Measurements from ENCODE around the gene NPHS1. TPM values are rescaled to one million over a fixed set of nuclear protein-coding genes. Genes with fewer than 3 reads are reported as not detected.

The NPHS1 gene
- total and polyA plus RNA-seq, 5 donors from 2014 or later: not detected

DNA sequence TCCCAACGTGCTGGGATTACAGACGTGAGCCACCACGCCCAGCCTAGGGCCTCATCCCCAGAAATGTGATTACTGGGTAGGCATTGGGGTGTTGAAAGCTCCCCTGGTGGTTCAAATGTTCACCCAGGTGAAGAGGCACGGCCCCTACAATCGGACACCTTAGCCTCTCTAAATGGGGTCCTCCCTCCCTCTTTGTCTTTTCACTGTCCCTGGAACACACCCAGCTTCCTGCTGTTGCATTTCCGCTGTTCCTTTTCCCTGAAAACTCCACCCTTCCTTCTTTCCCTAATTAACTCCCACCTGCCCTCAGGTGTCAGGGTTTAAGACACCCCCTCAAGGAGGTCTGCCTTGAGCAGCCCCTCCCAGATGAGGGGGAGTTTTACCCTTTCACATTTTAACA lies 36.0 kb downstream of the NPHS1 start:
- no peak overlapping the region for H3K4me3 Mint-ChIP-seq
- H3K36me3 Mint-ChIP-seq: no peaks in the 10 kb centered on the region
- no peak overlapping the region for H3K27ac Mint-ChIP-seq
- H3K27me3 Mint-ChIP-seq: peaks cover 19% of the 10 kb centered on the region
- ATAC-seq (ENCODE audit: low read depth in 2 of 2) (no peak), DNase-seq (no peak)
- H3K36me3 ChIP-seq (ENCODE audit: control insufficient read depth, insufficient read depth, low read length): no peaks in the 10 kb centered on the region
- H3K4me3 ChIP-seq (ENCODE audit: low read depth, low read length): no peak overlapping the region
- no peaks in the 10 kb centered on the region for H3K27me3 ChIP-seq (ENCODE audit: control insufficient read depth, insufficient read depth, low read length)
- H3K27ac ChIP-seq (ENCODE audit: insufficient read depth, low read length, poor library complexity, severe bottlenecking): no peak overlapping the region
- H3K9me3 Mint-ChIP-seq: peaks cover 0 to 3% (median 0%) of the 10 kb centered on the region in 7 donors
- H3K4me1 ChIP-seq (ENCODE audit: control insufficient read depth, insufficient read depth, low read length, poor library complexity, severe bottlenecking): no peaks in the 10 kb centered on the region
- no peaks in the 10 kb centered on the region for H3K9me3 ChIP-seq (ENCODE audit: control insufficient read depth in 2 of 2, low read length in 2 of 2)
- no peaks in the 10 kb centered on the region for H3K4me1 Mint-ChIP-seq

DNA sequence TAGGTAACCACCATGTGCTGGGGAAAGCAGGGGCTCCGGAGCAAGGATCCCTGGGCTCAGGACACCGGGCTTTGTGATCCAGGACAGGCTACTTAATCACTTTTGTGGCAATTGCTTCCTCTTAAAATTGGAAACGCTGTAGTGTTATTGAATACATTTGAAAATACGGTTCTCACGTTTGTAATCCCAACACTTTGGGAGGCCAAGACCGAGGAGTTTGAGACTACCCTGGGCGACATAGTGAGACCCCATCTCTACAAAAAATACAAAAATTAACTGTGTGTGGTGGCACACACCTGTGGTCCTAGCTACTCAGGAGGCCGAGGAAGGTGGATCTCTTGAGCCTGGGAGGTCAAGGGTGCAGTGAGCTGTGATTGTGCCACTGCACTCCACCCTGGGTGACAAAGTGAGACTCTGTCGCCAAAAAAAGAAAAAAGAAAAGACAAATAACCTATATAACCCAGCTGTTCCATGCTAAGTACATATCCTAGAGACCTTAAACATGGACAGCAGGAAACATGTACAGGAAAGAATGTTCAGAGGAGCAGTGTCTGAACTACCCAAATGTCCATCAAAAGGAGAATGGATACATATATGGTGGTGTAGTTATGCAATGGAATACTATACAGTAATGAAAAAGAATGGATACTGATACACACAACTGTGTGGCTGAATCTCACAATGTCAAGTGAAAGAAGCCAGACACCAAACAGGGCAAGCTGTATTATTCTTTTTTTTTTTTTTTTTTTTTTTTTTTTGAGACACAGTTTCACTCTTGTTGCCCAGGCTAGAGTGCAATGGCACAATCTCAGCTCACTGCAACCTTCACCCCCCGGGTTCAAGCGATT lies 39.0 kb downstream of the NPHS1 start:
- H3K36me3 Mint-ChIP-seq: no peaks in the 10 kb centered on the region
- H3K36me3 ChIP-seq (ENCODE audit: control insufficient read depth, insufficient read depth, low read length): no peaks in the 10 kb centered on the region
- no peaks in the 10 kb centered on the region for H3K27me3 ChIP-seq (ENCODE audit: control insufficient read depth, insufficient read depth, low read length)
- no peaks in the 10 kb centered on the region for H3K4me1 ChIP-seq (ENCODE audit: control insufficient read depth, insufficient read depth, low read length, poor library complexity, severe bottlenecking)
- H3K4me3 Mint-ChIP-seq: no peak overlapping the region
- H3K27me3 Mint-ChIP-seq: peaks cover 16% of the 10 kb centered on the region
- DNase-seq (no peak), ATAC-seq (ENCODE audit: low read depth in 2 of 2) (no peak)
- H3K9me3 Mint-ChIP-seq: peaks cover 0 to 2% (median 0%) of the 10 kb centered on the region in 7 donors
- no peaks in the 10 kb centered on the region for H3K4me1 Mint-ChIP-seq
- no peak overlapping the region for H3K27ac ChIP-seq (ENCODE audit: insufficient read depth, low read length, poor library complexity, severe bottlenecking)
- H3K4me3 ChIP-seq (ENCODE audit: low read depth, low read length): no peak overlapping the region
- H3K9me3 ChIP-seq (ENCODE audit: control insufficient read depth in 2 of 2, low read length in 2 of 2): no peaks in the 10 kb centered on the region
- H3K27ac Mint-ChIP-seq: no peak overlapping the region

DNA sequence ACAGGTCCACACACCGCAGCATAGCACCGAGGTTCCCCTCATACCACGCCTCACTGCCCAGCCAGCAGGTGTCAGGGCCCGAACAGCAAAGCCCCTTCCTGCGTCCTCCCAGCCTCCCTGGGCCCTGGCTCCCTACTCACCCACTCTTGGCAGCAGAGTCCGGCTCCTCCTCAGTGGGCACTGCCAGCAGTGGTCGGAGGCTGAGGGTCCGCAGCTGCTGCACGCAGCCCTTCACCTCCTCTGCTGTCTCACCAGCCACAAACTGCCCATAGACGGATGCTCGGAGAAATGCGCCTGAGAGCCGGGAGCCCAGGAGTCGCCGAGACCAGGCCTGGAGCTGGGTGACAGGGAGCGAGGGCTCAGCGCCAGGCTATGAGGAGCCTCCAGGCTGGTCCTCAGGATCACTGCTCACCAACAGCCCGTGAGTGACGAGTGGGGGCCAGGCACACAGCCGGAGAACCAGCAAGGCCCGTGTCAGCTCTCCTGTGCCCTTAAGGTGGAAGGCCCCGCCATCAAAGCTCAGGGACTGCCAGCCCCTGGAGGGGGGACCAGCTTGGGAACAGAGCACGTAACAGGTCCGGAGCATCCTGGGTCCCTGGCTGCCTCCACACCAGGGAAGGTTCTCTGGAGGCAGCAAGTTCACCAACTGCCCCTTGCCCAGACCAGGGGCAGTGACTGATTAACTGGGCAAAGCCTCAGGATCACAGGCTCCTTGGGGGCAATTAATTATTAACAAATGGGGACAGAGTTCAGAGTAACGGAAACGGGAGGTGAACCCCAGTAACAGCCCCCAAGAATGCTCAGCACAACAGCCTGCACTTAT lies 39.9 kb downstream of the NPHS1 start, which contains the start of gene PRODH2:
Gene PRODH2, minus strand, starts transcription at position 626 of the 823 bp plus-strand sequence. Its CDS starts 40 bp downstream, at position 586.
- Mint-ChIP-seq H3K4me1 (no peaks in the 10 kb centered on the region), H3K4me3 (no peak within 1 kb of the TSS), H3K27ac (no peak within 1 kb of the TSS), H3K36me3 (no peaks in the 10 kb centered on the region), H3K27me3 (peaks cover 15% of the 10 kb centered on the region), H3K9me3 (peaks cover 0 to 2% (median 0%) of the 10 kb centered on the region in 7 donors)
- Histone ChIP-seq H3K27me3 (ENCODE audit: control insufficient read depth, insufficient read depth, low read length) (no peaks in the 10 kb centered on the region), H3K4me1 (ENCODE audit: control insufficient read depth, insufficient read depth, low read length, poor library complexity, severe bottlenecking) (no peaks in the 10 kb centered on the region), H3K36me3 (ENCODE audit: control insufficient read depth, insufficient read depth, low read length) (no peaks in the 10 kb centered on the region), H3K9me3 (ENCODE audit: control insufficient read depth in 2 of 2, low read length in 2 of 2) (no peaks in the 10 kb centered on the region), H3K4me3 (ENCODE audit: low read depth, low read length) (no peak within 1 kb of the TSS), H3K27ac (ENCODE audit: insufficient read depth, low read length, poor library complexity, severe bottlenecking) (no peak within 1 kb of the TSS)
- DNase-seq (no peak), ATAC-seq (ENCODE audit: low read depth in 2 of 2) (no peak)

DNA sequence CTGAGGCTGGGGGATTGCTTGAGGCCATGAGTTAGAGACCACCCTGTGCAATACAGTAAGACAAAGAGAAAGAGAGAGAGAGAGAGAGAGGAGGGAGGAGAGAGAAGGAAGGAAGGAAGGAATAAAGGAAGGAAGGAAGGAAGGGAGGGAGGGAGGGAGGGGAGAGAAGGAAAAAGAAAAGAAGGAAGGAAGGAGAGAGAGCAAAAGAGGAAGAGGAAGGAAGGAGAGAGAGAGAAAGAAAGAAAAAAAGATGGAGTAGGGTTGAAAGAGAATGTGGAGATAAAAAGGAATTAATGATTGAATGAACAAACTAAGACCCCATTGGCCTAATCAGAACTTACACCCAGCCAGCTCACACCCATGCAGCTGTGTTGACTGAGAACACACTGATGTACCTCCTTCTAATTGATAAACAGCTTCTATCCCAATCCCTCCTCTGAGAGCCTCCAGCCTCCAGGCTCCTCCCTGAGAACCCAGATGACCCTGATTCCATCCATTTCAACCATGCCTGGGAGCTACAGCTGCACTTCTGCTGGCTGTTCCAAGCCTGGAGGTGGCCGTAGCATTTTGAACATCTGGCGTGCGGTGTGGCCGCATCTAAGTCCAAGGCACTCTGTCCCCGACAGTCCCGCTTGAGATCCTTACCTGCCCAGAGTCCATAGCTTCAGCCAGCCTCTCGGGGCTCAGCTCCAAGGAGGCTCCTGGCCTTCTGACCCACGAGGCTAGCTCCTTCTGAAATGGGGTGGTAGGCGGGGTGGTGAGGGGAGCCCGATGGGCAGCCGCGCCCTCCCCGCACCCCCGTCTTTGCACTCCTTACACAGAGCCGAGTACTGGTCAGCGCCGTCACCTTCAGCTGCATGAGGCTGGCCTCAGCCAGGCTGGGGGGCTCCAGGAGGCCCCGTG lies 40.7 kb downstream of the NPHS1 start:
- no peak overlapping the region for H3K4me3 Mint-ChIP-seq

DNA sequence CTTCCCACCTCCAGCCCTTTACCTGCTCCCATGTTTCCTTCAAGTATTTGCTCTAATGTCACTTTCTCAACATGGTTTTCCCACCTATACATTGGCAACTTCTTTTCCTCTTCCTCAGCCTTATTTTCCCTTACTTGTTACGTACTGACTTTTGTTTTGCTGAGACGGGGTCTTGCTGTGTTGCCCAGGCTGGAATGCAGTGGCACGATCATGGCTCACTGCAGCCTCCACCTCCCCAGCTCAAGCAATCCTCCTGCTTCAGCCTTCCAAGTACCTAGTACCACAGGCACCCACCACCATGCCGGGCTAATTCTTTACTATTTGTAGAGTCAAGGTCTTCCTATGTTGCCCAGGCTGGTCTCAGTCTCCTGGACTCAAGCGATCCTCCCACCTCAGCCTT lies 44.7 kb downstream of the NPHS1 start:
- Histone ChIP-seq H3K4me1 (ENCODE audit: control insufficient read depth, insufficient read depth, low read length, poor library complexity, severe bottlenecking) (no peaks in the 10 kb centered on the region), H3K36me3 (ENCODE audit: control insufficient read depth, insufficient read depth, low read length) (no peaks in the 10 kb centered on the region), H3K4me3 (ENCODE audit: low read depth, low read length) (no peak overlapping the region), H3K27me3 (ENCODE audit: control insufficient read depth, insufficient read depth, low read length) (no peaks in the 10 kb centered on the region), H3K27ac (ENCODE audit: insufficient read depth, low read length, poor library complexity, severe bottlenecking) (no peak overlapping the region), H3K9me3 (ENCODE audit: control insufficient read depth in 2 of 2, low read length in 2 of 2) (no peaks in the 10 kb centered on the region)
- Mint-ChIP-seq H3K27ac (no peak overlapping the region), H3K4me3 (no peak overlapping the region), H3K27me3 (peaks cover 11% of the 10 kb centered on the region), H3K9me3 (no peaks in the 10 kb centered on the region), H3K4me1 (peaks cover 0 to 5% (median 0%) of the 10 kb centered on the region in 4 donors), H3K36me3 (no peaks in the 10 kb centered on the region)
- DNase-seq (no peak), ATAC-seq (ENCODE audit: low read depth in 2 of 2) (no peak)

More for the DNA sequence above, 40.7 kb downstream of the NPHS1 start:
- H3K4me1 ChIP-seq (ENCODE audit: control insufficient read depth, insufficient read depth, low read length, poor library complexity, severe bottlenecking): no peaks in the 10 kb centered on the region
- no peaks in the 10 kb centered on the region for H3K4me1 Mint-ChIP-seq
- no peaks in the 10 kb centered on the region for H3K27me3 ChIP-seq (ENCODE audit: control insufficient read depth, insufficient read depth, low read length)
- no peaks in the 10 kb centered on the region for H3K9me3 ChIP-seq (ENCODE audit: control insufficient read depth in 2 of 2, low read length in 2 of 2)
- no peaks in the 10 kb centered on the region for H3K36me3 ChIP-seq (ENCODE audit: control insufficient read depth, insufficient read depth, low read length)
- no peak overlapping the region for H3K27ac ChIP-seq (ENCODE audit: insufficient read depth, low read length, poor library complexity, severe bottlenecking)
- H3K36me3 Mint-ChIP-seq: no peaks in the 10 kb centered on the region
- H3K9me3 Mint-ChIP-seq: peaks cover 0 to 2% (median 0%) of the 10 kb centered on the region in 7 donors
- no peak overlapping the region for H3K4me3 ChIP-seq (ENCODE audit: low read depth, low read length)
- ATAC-seq (ENCODE audit: low read depth in 2 of 2) (no peak), DNase-seq (no peak)
- peaks cover 15% of the 10 kb centered on the region for H3K27me3 Mint-ChIP-seq
- peak overlapping the region in 1 of 3 donors; percentile 66 for H3K27ac Mint-ChIP-seq

GRCh38 chr19:35806597-35806996 lies 45.7 kb downstream of the NPHS1 start:
- H3K9me3 Mint-ChIP-seq: no peaks in the 10 kb centered on the region
- Histone ChIP-seq H3K27ac (ENCODE audit: insufficient read depth, low read length, poor library complexity, severe bottlenecking) (no peak overlapping the region), H3K9me3 (ENCODE audit: control insufficient read depth in 2 of 2, low read length in 2 of 2) (no peaks in the 10 kb centered on the region), H3K27me3 (ENCODE audit: control insufficient read depth, insufficient read depth, low read length) (no peaks in the 10 kb centered on the region), H3K4me3 (ENCODE audit: low read depth, low read length) (no peak overlapping the region), H3K4me1 (ENCODE audit: control insufficient read depth, insufficient read depth, low read length, poor library complexity, severe bottlenecking) (no peaks in the 10 kb centered on the region), H3K36me3 (ENCODE audit: control insufficient read depth, insufficient read depth, low read length) (no peaks in the 10 kb centered on the region)
- no peak overlapping the region for H3K27ac Mint-ChIP-seq
- ATAC-seq (ENCODE audit: low read depth in 2 of 2): no peak
- H3K27me3 Mint-ChIP-seq: peaks cover 11% of the 10 kb centered on the region
- no peak overlapping the region for H3K4me3 Mint-ChIP-seq
- DNase-seq: no peak
- peaks cover 0 to 5% (median 0%) of the 10 kb centered on the region in 4 donors for H3K4me1 Mint-ChIP-seq
- no peaks in the 10 kb centered on the region for H3K36me3 Mint-ChIP-seq

DNA sequence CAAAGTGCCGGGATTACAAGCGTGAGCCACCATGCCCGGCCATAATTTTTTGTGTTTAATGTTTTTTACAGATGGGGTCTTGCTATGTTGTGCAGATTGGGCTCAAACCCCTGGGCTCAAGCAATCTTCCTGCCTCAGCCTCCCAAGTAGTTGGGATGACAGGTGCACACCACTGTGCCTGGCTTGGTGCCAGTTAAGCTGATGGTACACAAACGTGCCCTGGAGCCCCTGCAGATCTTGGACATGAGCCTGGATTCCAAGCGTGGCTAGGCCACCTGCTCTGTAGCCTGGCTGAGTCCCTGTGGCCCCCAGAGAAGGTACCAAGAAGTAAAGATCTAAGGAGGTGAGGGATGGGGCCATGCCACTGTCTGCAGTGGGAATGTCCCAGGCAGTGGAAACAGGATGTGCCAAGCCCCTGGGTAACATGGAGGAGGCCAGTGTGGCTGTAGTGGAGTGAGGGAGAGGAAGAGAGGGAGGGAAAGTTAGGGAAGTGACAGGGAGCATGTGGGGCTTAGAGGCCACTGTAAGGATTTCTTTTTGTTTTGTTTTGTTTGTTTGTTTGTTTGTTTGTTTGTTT lies 46.7 kb downstream of the NPHS1 start:
- Mint-ChIP-seq H3K4me1 (peaks cover 0 to 5% (median 0%) of the 10 kb centered on the region in 4 donors), H3K9me3 (no peaks in the 10 kb centered on the region), H3K36me3 (no peaks in the 10 kb centered on the region), H3K4me3 (no peak overlapping the region), H3K27me3 (peaks cover 6% of the 10 kb centered on the region), H3K27ac (no peak overlapping the region)
- no peak overlapping the region for H3K27ac ChIP-seq (ENCODE audit: insufficient read depth, low read length, poor library complexity, severe bottlenecking)
- DNase-seq: no peak
- no peaks in the 10 kb centered on the region for H3K9me3 ChIP-seq (ENCODE audit: control insufficient read depth in 2 of 2, low read length in 2 of 2)
- ATAC-seq (ENCODE audit: low read depth in 2 of 2): no peak
- no peaks in the 10 kb centered on the region for H3K4me1 ChIP-seq (ENCODE audit: control insufficient read depth, insufficient read depth, low read length, poor library complexity, severe bottlenecking)
- H3K27me3 ChIP-seq (ENCODE audit: control insufficient read depth, insufficient read depth, low read length): no peaks in the 10 kb centered on the region
- no peak overlapping the region for H3K4me3 ChIP-seq (ENCODE audit: low read depth, low read length)
- H3K36me3 ChIP-seq (ENCODE audit: control insufficient read depth, insufficient read depth, low read length): no peaks in the 10 kb centered on the region
